Small intestine (tissue), 7 donors: ENCODE measurements around the gene INO80E. TPM values are rescaled to one million over a fixed set of nuclear protein-coding genes. Genes with fewer than 3 reads are reported as not detected.
"Not testable (repeated sequence)": the region's sequence is repeated elsewhere in the genome, so short reads cannot be mapped to it uniquely, and the experiment has no call there.

Source experiments
- DNase-seq, 2 donors: peaks; one replicate each; pipeline versions ENCODE4 v3.0.0 to v3.0.0-alpha.2; 2013
- FAIRE-seq: peaks from 2 replicates; lab custom pipeline; 2012; peaks lifted over from hg19 to GRCh38; lab: Jason Lieb, UNC
- H3K27ac ChIP-seq, 3 donors: one replicate each; pipeline ENCODE4 v1.5.1; 2013; ENCODE audit warnings: low read length in 2 of 3, mild to moderate bottlenecking in 2 of 3, control low read depth in 1 of 3, inconsistent platforms in 1 of 3, low read depth in 1 of 3, moderate library complexity in 1 of 3
- H3K27me3 ChIP-seq, 3 donors: one replicate each; pipeline ENCODE4 v1.6.1; 2013; ENCODE audit warnings: low read length in 3 of 3, inconsistent platforms in 1 of 3; ENCODE audit not compliant: control insufficient read depth in 3 of 3, insufficient read depth in 3 of 3
- H3K36me3 ChIP-seq, 3 donors: one replicate each; pipeline ENCODE4 v1.6.1; 2013; ENCODE audit warnings: low read length in 3 of 3, inconsistent platforms in 1 of 3, low read depth in 1 of 3, mild to moderate bottlenecking in 1 of 3, moderate library complexity in 1 of 3; ENCODE audit not compliant: control insufficient read depth in 3 of 3, insufficient read depth in 2 of 3
- H3K4me1 ChIP-seq, 3 donors: one replicate each; pipeline ENCODE4 v1.6.1; 2013; ENCODE audit warnings: low read length in 2 of 3, inconsistent platforms in 1 of 3, low read depth in 1 of 3, mild to moderate bottlenecking in 1 of 3, moderate library complexity in 1 of 3; ENCODE audit not compliant: control insufficient read depth in 3 of 3, insufficient read depth in 2 of 3
- H3K4me3 ChIP-seq, 3 donors: one replicate each; pipeline ENCODE4 v1.5.1; 2013; ENCODE audit warnings: low read length in 3 of 3, control low read depth in 1 of 3, inconsistent platforms in 1 of 3, low read depth in 1 of 3, mild to moderate bottlenecking in 1 of 3, moderate library complexity in 1 of 3
- H3K9me3 ChIP-seq, 2 donors: one replicate each; pipeline ENCODE4 v1.6.1; 2013; ENCODE audit warnings: low read depth in 1 of 2, low read length in 1 of 2; ENCODE audit not compliant: control insufficient read depth in 2 of 2, insufficient read depth in 1 of 2
- WGBS, 3 donors: extraction: QIAGEN DNeasy Blood & Tissue Kit; methylation state at CpG; one replicate each; pipeline ENCODE4 v1.1.7; 2013; 5-methylcytosine and 5-hydroxymethylcytosine counted together
- polyA plus RNA-seq, 4 donors: library from polyadenylated mRNA; stranded (reverse) in 3 of 4; unstranded in 1 of 4; fragments of 200-250 nt in 3 of 4; fragments of 120-200 nt in 1 of 4; gene quantifications; one replicate each; pipeline versions ENCODE4 v1.2.1 to v1.2.3, GENCODE V29; 2013
- donor health status: healthy with polysubstance abuse.
- donor health status: control.
- donor health status: control.
- donor health status: Bipolar disorder and iron deficiency.
- donor health status: healthy.

INO80E gene
- polyA plus RNA-seq, 4 donors: 49.2 to 80.4 (median 55.9) TPM

- peaks cover 0 to 14% (median 0%) of the 10 kb centered on the region in 3 donors for H3K4me1 ChIP-seq
- 86 to 94% (median 89%) methylated on average over 4 of the region's 4 CpGs for WGBS, 3 donors
- not testable (repeated sequence) for FAIRE-seq, H3K9me3 ChIP-seq, H3K27ac ChIP-seq, H3K4me3 ChIP-seq, H3K36me3 ChIP-seq, DNase-seq, H3K27me3 ChIP-seq
Observed at GRCh38 chr16:29959821-29960220, 36.2 kb upstream of the INO80E start.

DNA sequence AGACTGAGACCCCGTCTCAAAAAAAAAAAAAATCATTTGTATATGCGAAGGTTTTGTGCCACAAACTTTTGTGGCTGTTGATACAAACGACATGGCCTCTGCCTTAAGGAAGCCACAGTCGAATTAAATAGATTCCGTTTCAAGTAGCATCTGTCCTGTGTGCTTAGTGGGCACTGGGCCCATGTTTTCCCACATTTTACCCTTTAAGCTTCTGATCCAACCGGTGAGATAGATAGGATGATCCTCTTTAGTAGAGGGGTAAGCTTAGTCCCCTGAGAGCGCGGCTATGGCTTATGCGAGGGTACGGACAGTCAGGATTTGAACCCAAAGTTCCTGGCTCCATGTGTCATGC, 34.9 kb upstream of the INO80E start:
- 54 to 59% (median 58%) methylated on average over 9 to 10 of the region's 10 CpGs for WGBS, 3 donors
- Histone ChIP-seq H3K27ac (peak overlapping the region; percentile 95 to 99 (median 97)), H3K27me3 (no peaks in the 10 kb centered on the region), H3K4me1 (peaks cover 0 to 17% (median 2%) of the 10 kb centered on the region in 3 donors), H3K4me3 (peak overlapping the region in 2 of 3 donors; percentile 69 to 83), H3K9me3 (no peaks in the 10 kb centered on the region), H3K36me3 (peaks cover 0 to 14% (median 0%) of the 10 kb centered on the region in 3 donors)
- FAIRE-seq (no peak), DNase-seq (no peak)

GRCh38 chr16:29961479-29962343, 34.3 kb upstream of the INO80E start, which contains the start of gene TMEM219:
TSS of gene TMEM219 (plus strand) at chr16:29962079. CDS start at chr16:29963144, 1,065 bp downstream.
- DNase-seq: peak; percentile 91 to 98
- no peaks in the 10 kb centered on the region for H3K27me3 ChIP-seq
- WGBS, 3 donors: 0 to 1% (median 0%) methylated on average over 34 to 75 of the region's 75 CpGs
- peaks cover 0 to 17% (median 2%) of the 10 kb centered on the region in 3 donors for H3K4me1 ChIP-seq
- H3K36me3 ChIP-seq: peaks cover 0 to 16% (median 0%) of the 10 kb centered on the region in 3 donors
- no peaks in the 10 kb centered on the region for H3K9me3 ChIP-seq
- peak within 1 kb of the TSS; percentile 69 to 85 (median 83) for H3K4me3 ChIP-seq
- FAIRE-seq: no peak
- H3K27ac ChIP-seq: peak within 1 kb of the TSS; percentile 95 to 99 (median 97)

DNA sequence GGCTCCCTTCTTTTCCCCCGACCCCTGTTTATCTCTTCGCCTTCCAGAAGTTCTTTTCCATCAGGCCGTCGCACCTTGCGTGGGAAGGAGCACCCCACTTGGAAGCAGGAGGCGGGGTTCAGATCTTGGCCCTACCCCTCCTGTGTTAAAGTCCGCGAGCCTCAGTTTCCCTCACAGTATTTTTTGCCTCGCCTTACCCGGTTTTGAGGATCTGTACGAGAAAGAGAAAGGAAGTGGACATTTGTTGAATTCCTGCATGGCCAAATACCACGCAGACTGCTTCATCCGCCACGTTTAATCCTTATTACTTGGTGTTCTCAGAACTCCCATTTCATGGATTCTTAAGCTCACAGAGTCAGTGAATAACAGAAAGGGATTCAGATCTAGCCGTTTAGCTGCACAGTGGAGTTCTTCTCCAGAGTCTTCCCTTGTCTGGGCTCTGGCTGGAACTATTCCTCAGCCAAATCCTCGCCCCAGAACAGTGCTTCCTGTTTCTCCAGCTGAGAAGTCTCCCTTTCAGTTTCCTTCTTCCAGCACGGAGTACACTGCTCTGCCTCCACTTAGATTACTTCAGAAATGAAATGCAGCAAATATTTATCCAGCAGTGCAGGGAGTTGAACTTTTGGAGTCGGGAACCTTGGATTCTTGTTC, 33.6 kb upstream of the INO80E start:
- H3K27me3 ChIP-seq: no peaks in the 10 kb centered on the region
- FAIRE-seq (no peak), DNase-seq (peak; percentile 75 to 77)
- H3K27ac ChIP-seq: peak overlapping the region; percentile 93 to 99 (median 97)
- H3K36me3 ChIP-seq: peaks cover 0 to 20% (median 0%) of the 10 kb centered on the region in 3 donors
- H3K4me3 ChIP-seq: peak overlapping the region; percentile 69 to 85 (median 83)
- 3 to 5% (median 5%) methylated on average over 16 to 18 of the region's 18 CpGs for whole genome bisulfite sequencing, 3 donors
- no peaks in the 10 kb centered on the region for H3K9me3 ChIP-seq
- peaks cover 0 to 17% (median 2%) of the 10 kb centered on the region in 3 donors for H3K4me1 ChIP-seq

GRCh38 chr16:29963021-29963743, 32.9 kb upstream of the INO80E start:
- H3K9me3 ChIP-seq: no peaks in the 10 kb centered on the region
- H3K27ac ChIP-seq: peak overlapping the region; percentile 93 to 99 (median 97)
- FAIRE-seq (no peak), DNase-seq (no peak)
- WGBS, 3 donors: 77 to 79% (median 78%) methylated on average over 14 of the region's 14 CpGs
- no peaks in the 10 kb centered on the region for H3K27me3 ChIP-seq
- peak overlapping the region in 2 of 3 donors; percentile 69 to 83 for H3K4me3 ChIP-seq
- peaks cover 0 to 17% (median 2%) of the 10 kb centered on the region in 3 donors for H3K4me1 ChIP-seq
- H3K36me3 ChIP-seq: peaks cover 3 to 26% (median 4%) of the 10 kb centered on the region in 3 donors

GRCh38 chr16:29968205-29968604, 27.8 kb upstream of the INO80E start:
- peaks cover 0 to 5% of the 10 kb centered on the region in 2 donors for H3K9me3 ChIP-seq
- WGBS, 3 donors: 90 to 95% (median 93%) methylated on average over 4 of the region's 4 CpGs

DNA sequence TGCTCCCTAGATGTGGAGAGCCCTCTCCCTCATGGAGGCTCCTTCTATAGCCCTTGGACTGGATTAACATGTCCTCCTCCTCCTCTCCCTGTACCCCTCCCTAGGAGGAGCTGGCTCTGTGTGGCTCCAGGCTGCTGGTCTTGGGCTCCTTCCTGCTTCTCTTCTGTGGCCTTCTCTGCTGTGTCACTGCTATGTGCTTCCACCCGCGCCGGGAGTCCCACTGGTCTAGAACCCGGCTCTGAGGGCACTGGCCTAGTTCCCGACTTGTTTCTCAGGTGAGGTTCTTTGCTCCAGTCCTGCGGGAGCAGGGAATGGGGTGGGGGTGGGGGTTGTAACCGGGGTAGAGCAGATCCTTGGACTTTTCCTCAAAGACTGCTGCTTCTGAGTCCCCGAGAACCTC, 24.7 kb upstream of the INO80E start:
- no peak overlapping the region for H3K27ac ChIP-seq
- no peaks in the 10 kb centered on the region for H3K27me3 ChIP-seq
- H3K4me1 ChIP-seq: peaks cover 0 to 13% (median 12%) of the 10 kb centered on the region in 3 donors
- DNase-seq: no peak
- FAIRE-seq: no peak
- peaks cover 10 to 36% (median 11%) of the 10 kb centered on the region in 3 donors for H3K36me3 ChIP-seq
- no peak overlapping the region for H3K4me3 ChIP-seq
- H3K9me3 ChIP-seq: peaks cover 0 to 6% of the 10 kb centered on the region in 2 donors
- 86 to 95% (median 91%) methylated on average over 8 of the region's 8 CpGs for WGBS, 3 donors

More at GRCh38 chr16:29968205-29968604, 27.8 kb upstream of the INO80E start:
- Histone ChIP-seq H3K27ac (no peak overlapping the region), H3K36me3 (peaks cover 10 to 49% (median 11%) of the 10 kb centered on the region in 3 donors), H3K4me1 (peaks cover 0 to 6% (median 2%) of the 10 kb centered on the region in 3 donors), H3K27me3 (no peaks in the 10 kb centered on the region), H3K4me3 (no peak overlapping the region)
- FAIRE-seq (no peak), DNase-seq (no peak)
